H1 (cell line): Measurements from ENCODE around the gene TMEM273. TPM values are rescaled to one million over a fixed set of nuclear protein-coding genes. Genes with fewer than 3 reads are reported as not detected.

ENCODE experiments used
- CTCF ChIA-PET: fragments of 300-600 bp; sonication (Branson Sonifier 250); formaldehyde crosslinking; loops from one replicate; lab custom pipeline; 2021; ENCODE audit not compliant: partially characterized antibody; lab: Charles Lee
- POLR2A ChIA-PET: fragments of 300-600 bp; sonication (Branson Sonifier 250); formaldehyde crosslinking; loops from one replicate; lab custom pipeline; 2021; ENCODE audit warnings: inconsistent platforms; ENCODE audit not compliant: partially characterized antibody; lab: Charles Lee
- DNase-seq, 2 experiments: peaks; one replicate each; pipeline versions ENCODE4 v3.0.0 to v3.0.0-alpha.2; 2010 to 2022; ENCODE audit warnings: low spot score in 2 of 2, low read depth in 1 of 2, mixed read lengths in 1 of 2
- FAIRE-seq: peaks from 2 replicates; lab custom pipeline; 2011; peaks lifted over from hg19 to GRCh38; lab: Jason Lieb, UNC
- H2AFZ ChIP-seq: 2 replicates; pipeline ENCODE4 v1.8.1; 2012; ENCODE audit warnings: low read length, inconsistent platforms
- H2AK5ac ChIP-seq: 2 replicates; pipeline ENCODE4 v1.6.1; 2013; ENCODE audit warnings: low read depth, low read length
- H2BK120ac ChIP-seq: replicated peaks from 2 replicates; pipeline ENCODE3; 2013; ENCODE audit warnings: low read depth, low read length, inconsistent platforms
- H2BK12ac ChIP-seq: 2 replicates; pipeline ENCODE4 v1.6.1; 2013; ENCODE audit warnings: low read depth, low read length
- H2BK15ac ChIP-seq: 2 replicates; pipeline ENCODE4 v1.6.1; 2013; ENCODE audit warnings: low read length
- H2BK20ac ChIP-seq: 2 replicates; pipeline ENCODE4 v1.6.1; 2013; ENCODE audit warnings: low read length
- H2BK5ac ChIP-seq: 2 replicates; pipeline ENCODE4 v1.6.1; 2013; ENCODE audit warnings: low read depth, low read length
- H3K14ac ChIP-seq: 2 replicates; pipeline ENCODE4 v1.6.1; 2013; ENCODE audit warnings: inconsistent platforms; ENCODE audit not compliant: insufficient read length
- H3K18ac ChIP-seq: 2 replicates; pipeline ENCODE4 v1.6.1; 2013; ENCODE audit warnings: low read length; ENCODE audit errors: extremely low read depth
- H3K23ac ChIP-seq: 2 replicates; pipeline ENCODE4 v1.6.1; 2013; ENCODE audit warnings: inconsistent platforms; ENCODE audit not compliant: insufficient read length
- H3K23me2 ChIP-seq: 2 replicates; pipeline ENCODE4 v1.6.1; 2013; ENCODE audit warnings: low read depth, low read length
- H3K27ac ChIP-seq: 2 replicates; pipeline ENCODE4 v1.6.1; 2011; ENCODE audit warnings: low read depth, low read length, inconsistent platforms
- H3K27me3 ChIP-seq, 4 experiments: replicated peaks in 1 of 4; 1 replicate in 1 of 4; 2 replicates in 3 of 4; pipeline versions ENCODE4 v1.6.1 to v1.8.1; 2011 to 2013; ENCODE audit warnings: low read length in 3 of 4, mild to moderate bottlenecking in 3 of 4, inconsistent platforms in 2 of 4, mixed read lengths in 2 of 4, moderate library complexity in 1 of 4; ENCODE audit not compliant: control insufficient read depth in 3 of 4, insufficient read depth in 3 of 4; ENCODE audit errors: extremely low read depth in 1 of 4
- H3K36me3 ChIP-seq, 4 experiments: 2 replicates each; pipeline versions ENCODE4 v1.6.1 to v1.8.1; 2011 to 2013; ENCODE audit warnings: mild to moderate bottlenecking in 4 of 4, low read length in 3 of 4, moderate library complexity in 2 of 4, control low read depth in 1 of 4, inconsistent platforms in 1 of 4; ENCODE audit not compliant: insufficient read depth in 4 of 4, control insufficient read depth in 2 of 4
- H3K4ac ChIP-seq: replicated peaks from 2 replicates; pipeline ENCODE3; 2013; ENCODE audit warnings: low read length, low read depth, mixed read lengths, inconsistent platforms; ENCODE audit not compliant: insufficient read length
- H3K4me1 ChIP-seq, 4 experiments: replicated peaks in 1 of 4; 1 replicate in 1 of 4; 2 replicates in 3 of 4; pipeline versions ENCODE4 v1.6.1 to v1.8.1; 2011 to 2013; ENCODE audit warnings: low read length in 3 of 4, inconsistent platforms in 2 of 4, mixed read lengths in 1 of 4; ENCODE audit not compliant: insufficient read depth in 4 of 4, control insufficient read depth in 3 of 4
- H3K4me2 ChIP-seq, 2 experiments: 2 replicates each; pipeline versions ENCODE4 v1.6.1 to v1.8.1; 2011 to 2013; ENCODE audit warnings: low read depth in 2 of 2, low read length in 2 of 2, control low read depth in 1 of 2, inconsistent platforms in 1 of 2, mild to moderate bottlenecking in 1 of 2; ENCODE audit not compliant: insufficient read depth in 1 of 2
- H3K4me3 ChIP-seq, 4 experiments: fragments of 200-600, 300-600 bp in 1 of 4; sonication (generic), shearing (Covaris generic), sonication (Bioruptor Twin) in 1 of 4; 2 replicates each; pipeline versions ENCODE4 v1.5.1 to v1.8.1; 2011 to 2016; ENCODE audit warnings: low read length in 4 of 4, low read depth in 3 of 4, control low read depth in 2 of 4, inconsistent platforms in 2 of 4, mild to moderate bottlenecking in 2 of 4, mixed read lengths in 1 of 4, moderate library complexity in 1 of 4; ENCODE audit not compliant: insufficient read depth in 2 of 4; ENCODE audit errors: extremely low read depth in 1 of 4
- H3K56ac ChIP-seq: replicated peaks from 2 replicates; pipeline ENCODE3; 2013; ENCODE audit warnings: low read depth, mild to moderate bottlenecking, mixed read lengths, low read length, inconsistent platforms; ENCODE audit not compliant: insufficient read length
- H3K79me1 ChIP-seq: 2 replicates; pipeline ENCODE4 v1.6.1; 2013; ENCODE audit warnings: low read depth, low read length, control low read depth
- H3K79me2 ChIP-seq, 2 experiments: 2 replicates each; pipeline versions ENCODE4 v1.6.1 to v1.8.1; 2012 to 2013; ENCODE audit warnings: low read length in 2 of 2, mild to moderate bottlenecking in 2 of 2, inconsistent platforms in 1 of 2; ENCODE audit not compliant: insufficient read depth in 2 of 2, control insufficient read depth in 1 of 2
- H3K9ac ChIP-seq, 4 experiments: replicated peaks in 1 of 4; 1 replicate in 1 of 4; 2 replicates in 3 of 4; pipeline versions ENCODE4 v1.6.1 to v1.8.1; 2011 to 2013; ENCODE audit warnings: low read depth in 3 of 4, low read length in 3 of 4, control low read depth in 2 of 4, mild to moderate bottlenecking in 2 of 4, moderate library complexity in 2 of 4, inconsistent platforms in 1 of 4; ENCODE audit errors: extremely low read depth in 1 of 4
- H3K9me3 ChIP-seq, 2 experiments: 2 replicates each; pipeline versions ENCODE4 v1.6.1 to v1.8.1; 2012 to 2013; ENCODE audit warnings: mild to moderate bottlenecking in 2 of 2, moderate library complexity in 2 of 2, control low read depth in 1 of 2, inconsistent platforms in 1 of 2, low read depth in 1 of 2, low read length in 1 of 2, mixed read lengths in 1 of 2; ENCODE audit not compliant: insufficient read depth in 2 of 2
- H4K20me1 ChIP-seq, 2 experiments: replicated peaks in 1 of 2; 2 replicates each; pipeline versions ENCODE3 to v1.8.1; 2011 to 2013; ENCODE audit warnings: inconsistent platforms in 2 of 2, low read length in 2 of 2, mild to moderate bottlenecking in 1 of 2; ENCODE audit not compliant: insufficient read depth in 2 of 2, control insufficient read depth in 1 of 2
- H4K5ac ChIP-seq: 2 replicates; pipeline ENCODE4 v1.6.1; 2013; ENCODE audit warnings: low read length, low read depth, mixed read lengths, inconsistent platforms; ENCODE audit not compliant: insufficient read length
- H4K8ac ChIP-seq: 2 replicates; pipeline ENCODE4 v1.8.0; 2013; ENCODE audit warnings: mild to moderate bottlenecking, moderate library complexity, low read length, inconsistent platforms; ENCODE audit not compliant: insufficient read depth; ENCODE audit errors: extremely low read depth
- H4K91ac ChIP-seq: replicated peaks from 2 replicates; pipeline ENCODE3; 2013; ENCODE audit warnings: low read length, mixed read lengths, inconsistent platforms; ENCODE audit not compliant: insufficient read length
- HDAC6 ChIP-seq: IDR thresholded peaks from one replicate; pipeline ENCODE4 v1.7.1; 2012; ENCODE audit warnings: low read depth, mild to moderate bottlenecking, inconsistent platforms, low read length, moderate library complexity
- RBBP5 ChIP-seq: IDR thresholded peaks from 2 replicates; pipeline ENCODE4 v1.7.1; 2012; ENCODE audit warnings: low read depth, mild to moderate bottlenecking, inconsistent platforms, low read length, moderate library complexity, borderline replicate concordance
- SP1 ChIP-seq: IDR thresholded peaks from 2 replicates; pipeline ENCODE4 v1.6.1; 2011; ENCODE audit warnings: low read depth, low read length
- TBP ChIP-seq: IDR thresholded peaks from 2 replicates; pipeline ENCODE4 v1.6.1; 2011; ENCODE audit warnings: low read depth, low read length, improper control_type of control experiment
- WGBS, 2 experiments: shearing (Covaris generic) in 1 of 2; methylation state at CpG; one replicate each; pipeline versions ENCODE4 v1.1.6 to v1.1.7; 2013 to 2015; ENCODE audit warnings: low lambda C conversion rate in 2 of 2, mixed read lengths in 2 of 2, inconsistent platforms in 1 of 2, low coverage in 1 of 2, missing lambda C conversion rate in 1 of 2; ENCODE audit not compliant: insufficient replicate concordance in 2 of 2, insufficient coverage in 1 of 2, insufficient read length in 1 of 2; ENCODE audit errors: extremely low coverage in 1 of 2, missing lambda C conversion rate in 1 of 2; 5-methylcytosine and 5-hydroxymethylcytosine counted together
- polyA plus RNA-seq, 7 experiments: library from polyadenylated mRNA; depleted of rRNA in 3 of 7; stranded (reverse) in 5 of 7; unstranded in 2 of 7; fragments of >200 nt in 5 of 7; fragments of 200-250 nt in 2 of 7; gene quantifications; 1 replicate in 5 of 7; 2 replicates in 1 of 7; 4 replicates in 1 of 7; pipeline versions ENCODE4 v1.2.1 to v1.2.3, GENCODE V29; 2011 to 2013; ENCODE audit warnings: missing spikeins in 2 of 7, mixed read lengths in 2 of 7
- total RNA-seq: library from RNA; stranded (reverse); fragmentation: NEBNext Ultra II Directional; extraction: Animal tissue kit (Norgen Biotek cat#: 25700); gene quantifications from 2 replicates; pipeline ENCODE4 v1.2.1, GENCODE V29; 2021
- TF ChIP-seq, protein P1 (sequence below): IDR thresholded peaks from 2 replicates; pipeline ENCODE4 v1.6.1; 2012; ENCODE audit warnings: inconsistent platforms
- TF ChIP-seq, protein P2 (sequence below): IDR thresholded peaks from 2 replicates; pipeline ENCODE4 v1.6.1; 2012; ENCODE audit warnings: low read length, inconsistent platforms

TMEM273 gene
- total and polyA plus RNA-seq, 2 of the 8 experiments (the other 6 are each of a cell fraction or from before 2014, with no cell fraction given), result not detected

DNA sequence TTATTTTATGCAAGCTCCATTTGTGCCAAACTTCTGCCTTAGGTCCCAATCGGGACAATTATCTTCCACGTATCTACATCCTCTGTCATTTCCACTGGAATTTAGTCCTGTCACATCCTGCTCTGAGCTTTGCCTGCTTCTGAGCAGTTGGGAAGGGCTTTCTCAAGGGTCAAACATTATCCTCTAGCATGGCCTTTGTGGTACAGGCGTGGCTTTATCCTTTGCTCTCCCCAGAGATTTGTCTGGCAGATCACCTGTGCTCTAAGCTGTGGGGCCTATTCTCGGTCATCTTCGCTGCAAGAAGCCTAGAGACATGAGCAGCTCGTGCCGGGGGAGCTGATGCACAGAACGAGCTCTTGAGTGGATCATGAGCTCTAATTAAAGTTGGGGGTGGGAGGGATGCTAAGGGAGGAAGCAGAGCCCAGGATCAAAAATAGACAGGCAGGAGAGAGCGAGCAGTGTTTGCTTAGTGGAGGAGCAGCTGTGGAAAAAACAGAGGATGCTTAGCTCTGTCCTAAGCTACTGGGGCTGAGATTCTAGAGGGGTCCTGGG, 19.8 kb upstream of the TMEM273 start:
- no peak overlapping the region for H4K5ac ChIP-seq
- H2AK5ac ChIP-seq, result no peak overlapping the region
- no peak overlapping the region for H2BK12ac ChIP-seq
- no peaks in the 10 kb centered on the region for H3K79me1 ChIP-seq
- H3K36me3 ChIP-seq, result no peaks in the 10 kb centered on the region
- no peak overlapping the region; the same call in 1 of the 2 replicates for H2AFZ ChIP-seq
- FAIRE-seq (no peak), DNase-seq (no peak)
- 88% methylated on average over 9 of the region's 9 CpGs; no CpG with 5 or more reads in 1 of the 2 experiments for WGBS, 2 experiments
- H3K4me3 ChIP-seq, result no peak overlapping the region
- H3K27me3 ChIP-seq, result no peaks in the 10 kb centered on the region
- no peak overlapping the region for H2BK5ac ChIP-seq
- CTCF ChIA-PET, result interaction anchor here (0.7 to 2.5 kb wide), 5 partner anchors 8 to 303 kb away, joined by 3 to 6 read pairs (median 3); no protein-coding TSS in a partner anchor
- no peak overlapping the region for H3K27ac ChIP-seq
- no peak overlapping the region for H3K4ac ChIP-seq
- no peaks in the 10 kb centered on the region for H3K79me2 ChIP-seq
- no peak overlapping the region for H4K8ac ChIP-seq
- POLR2A ChIA-PET, result no interaction called here
- no peak overlapping the region for H2BK120ac ChIP-seq
- H2BK15ac ChIP-seq, result no peak overlapping the region
- H3K23ac ChIP-seq, result no peak overlapping the region
- H3K56ac ChIP-seq, result no peak overlapping the region
- H3K9me3 ChIP-seq, result peaks cover 0 to 4% of the 10 kb centered on the region in 2 experiments; a peak in 1 of 4 replicates
- H4K20me1 ChIP-seq, result no peaks in the 10 kb centered on the region
- no peak overlapping the region; a peak in 1 of 7 replicates for H3K9ac ChIP-seq
- H2BK20ac ChIP-seq, result no peak overlapping the region
- 0 out of 7 replicates have a peak, but pooled peaks cover 0 to 2% (median 0%) of the 10 kb centered on the region in 4 experiments for H3K4me1 ChIP-seq
- H3K18ac ChIP-seq, result no peak overlapping the region
- no peak overlapping the region for H3K14ac ChIP-seq
- H3K23me2 ChIP-seq, result no peaks in the 10 kb centered on the region
- H3K4me2 ChIP-seq, result no peak overlapping the region
- no peak overlapping the region for H4K91ac ChIP-seq
- TF ChIP-seq, protein P1, sequence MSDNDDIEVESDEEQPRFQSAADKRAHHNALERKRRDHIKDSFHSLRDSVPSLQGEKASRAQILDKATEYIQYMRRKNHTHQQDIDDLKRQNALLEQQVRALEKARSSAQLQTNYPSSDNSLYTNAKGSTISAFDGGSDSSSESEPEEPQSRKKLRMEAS, result no peak
- TF ChIP-seq RBBP5, result no peak
- TF ChIP-seq, protein P2, sequence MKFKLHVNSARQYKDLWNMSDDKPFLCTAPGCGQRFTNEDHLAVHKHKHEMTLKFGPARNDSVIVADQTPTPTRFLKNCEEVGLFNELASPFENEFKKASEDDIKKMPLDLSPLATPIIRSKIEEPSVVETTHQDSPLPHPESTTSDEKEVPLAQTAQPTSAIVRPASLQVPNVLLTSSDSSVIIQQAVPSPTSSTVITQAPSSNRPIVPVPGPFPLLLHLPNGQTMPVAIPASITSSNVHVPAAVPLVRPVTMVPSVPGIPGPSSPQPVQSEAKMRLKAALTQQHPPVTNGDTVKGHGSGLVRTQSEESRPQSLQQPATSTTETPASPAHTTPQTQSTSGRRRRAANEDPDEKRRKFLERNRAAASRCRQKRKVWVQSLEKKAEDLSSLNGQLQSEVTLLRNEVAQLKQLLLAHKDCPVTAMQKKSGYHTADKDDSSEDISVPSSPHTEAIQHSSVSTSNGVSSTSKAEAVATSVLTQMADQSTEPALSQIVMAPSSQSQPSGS, result no peak
- TF ChIP-seq SP1, result no peak
- no peak for TF ChIP-seq HDAC6
- no peak for TF ChIP-seq TBP
